GM18870 (cell line): ENCODE measurements around the gene CHD6.

Source experiments
- ATAC-seq: cut with Tn5 transposase; IDR thresholded peaks from one replicate; pipeline ENCODE4 v1.9.1; 2021; ENCODE audit warnings: moderate library complexity; ENCODE audit not compliant: unreplicated experiment

CHD6 gene

DNA sequence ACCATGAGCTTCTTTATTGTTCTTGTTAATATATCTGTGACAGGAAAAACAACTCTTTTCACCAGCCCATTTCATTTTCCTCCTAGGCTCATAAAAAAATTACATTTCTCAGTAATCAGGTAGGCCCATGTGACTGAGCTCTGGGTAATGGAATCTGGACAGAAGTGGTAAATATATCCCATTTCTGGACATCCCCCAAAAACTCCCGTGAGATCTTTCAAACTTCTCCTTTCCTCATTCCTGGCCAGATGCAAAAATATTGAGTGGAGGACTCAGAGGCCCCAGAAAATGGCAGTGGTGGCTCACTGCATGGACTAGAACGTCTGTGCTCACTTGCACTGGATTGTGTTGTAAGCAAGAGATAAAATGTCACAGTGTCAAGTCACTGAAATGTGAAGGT, 3.8 kb upstream of the CHD6 start:
- no peak for ATAC-seq

DNA sequence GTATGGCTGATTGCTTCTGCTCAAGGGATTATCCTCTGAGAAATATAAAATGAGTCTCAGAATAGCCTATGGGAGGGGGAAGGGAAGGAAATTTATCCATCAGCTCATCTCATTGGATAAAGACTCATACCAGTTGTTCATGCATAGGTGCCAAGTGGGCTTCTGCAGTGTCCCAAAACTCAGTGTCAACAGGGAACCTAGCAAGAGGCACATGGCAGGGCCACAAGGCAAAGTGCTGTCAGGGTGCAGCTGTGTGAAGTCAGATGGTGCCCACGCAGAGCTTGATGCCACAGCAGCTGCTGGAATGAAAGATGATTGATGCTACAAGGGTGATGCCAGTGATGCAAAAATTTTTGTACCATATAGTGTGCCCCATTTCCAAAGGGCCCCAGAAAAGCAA, 3.2 kb upstream of the CHD6 start:
- ATAC-seq = no peak

DNA sequence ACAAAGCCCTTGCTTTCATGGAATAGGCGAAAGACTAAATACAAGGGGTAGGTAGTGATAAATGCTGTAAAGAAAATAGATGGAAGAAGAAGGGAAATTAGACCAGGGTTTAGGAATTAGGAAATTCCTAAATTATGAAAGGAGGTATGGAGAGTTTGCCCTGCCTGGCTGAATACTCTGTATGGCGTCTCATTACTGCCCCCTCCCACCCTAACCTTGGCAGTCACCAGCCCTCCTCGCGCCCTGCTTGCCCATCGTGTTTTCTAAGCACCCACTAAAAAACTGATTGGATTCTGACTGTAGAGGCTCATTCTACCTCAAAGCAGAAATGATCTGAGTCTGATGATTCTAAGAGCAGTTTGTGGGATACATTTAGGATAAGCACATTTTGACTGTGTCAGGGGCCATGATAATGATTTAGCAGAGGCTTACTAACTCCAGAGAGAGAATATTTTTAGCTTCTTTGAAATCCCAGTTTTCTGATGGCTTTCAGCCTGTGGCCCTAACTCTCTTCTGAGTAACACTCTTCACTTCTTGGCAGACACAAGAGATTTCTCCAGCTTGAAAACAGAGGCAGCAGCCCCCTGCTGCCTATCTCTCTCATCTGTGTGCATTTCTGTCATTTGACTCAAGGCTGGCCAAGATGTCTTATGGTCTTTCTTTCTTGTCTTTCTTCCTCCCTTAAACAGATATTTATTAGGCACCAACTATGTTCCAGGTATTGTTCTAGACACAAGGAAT, 1.4 kb upstream of the CHD6 start:
- ATAC-seq = no peak

DNA sequence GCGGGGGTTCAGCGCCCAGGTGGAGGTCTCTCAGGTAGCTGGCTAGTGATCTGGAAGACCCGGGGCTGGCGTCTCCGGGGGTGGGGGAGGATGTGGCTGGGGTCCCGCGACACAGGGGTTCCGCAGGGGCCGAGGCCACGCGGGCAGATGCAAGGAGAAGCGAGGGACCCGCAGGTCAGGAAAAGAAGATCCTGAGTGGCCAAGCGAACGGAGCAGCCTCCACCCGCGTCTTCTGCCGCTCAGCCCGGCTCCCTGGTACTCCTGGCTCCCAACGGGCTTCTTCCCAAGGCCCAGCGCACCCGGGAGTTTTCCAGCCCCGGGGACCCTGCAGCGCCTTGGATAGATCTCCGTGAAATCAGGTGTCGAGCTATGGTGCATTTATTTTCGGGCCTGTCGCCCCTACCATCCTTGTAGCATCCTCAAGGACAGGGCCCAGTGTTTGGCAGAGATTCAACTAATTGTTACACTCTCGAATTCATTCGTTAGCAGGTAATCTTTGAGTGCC, 682 bp upstream of the CHD6 start:
- ATAC-seq = no peak

DNA sequence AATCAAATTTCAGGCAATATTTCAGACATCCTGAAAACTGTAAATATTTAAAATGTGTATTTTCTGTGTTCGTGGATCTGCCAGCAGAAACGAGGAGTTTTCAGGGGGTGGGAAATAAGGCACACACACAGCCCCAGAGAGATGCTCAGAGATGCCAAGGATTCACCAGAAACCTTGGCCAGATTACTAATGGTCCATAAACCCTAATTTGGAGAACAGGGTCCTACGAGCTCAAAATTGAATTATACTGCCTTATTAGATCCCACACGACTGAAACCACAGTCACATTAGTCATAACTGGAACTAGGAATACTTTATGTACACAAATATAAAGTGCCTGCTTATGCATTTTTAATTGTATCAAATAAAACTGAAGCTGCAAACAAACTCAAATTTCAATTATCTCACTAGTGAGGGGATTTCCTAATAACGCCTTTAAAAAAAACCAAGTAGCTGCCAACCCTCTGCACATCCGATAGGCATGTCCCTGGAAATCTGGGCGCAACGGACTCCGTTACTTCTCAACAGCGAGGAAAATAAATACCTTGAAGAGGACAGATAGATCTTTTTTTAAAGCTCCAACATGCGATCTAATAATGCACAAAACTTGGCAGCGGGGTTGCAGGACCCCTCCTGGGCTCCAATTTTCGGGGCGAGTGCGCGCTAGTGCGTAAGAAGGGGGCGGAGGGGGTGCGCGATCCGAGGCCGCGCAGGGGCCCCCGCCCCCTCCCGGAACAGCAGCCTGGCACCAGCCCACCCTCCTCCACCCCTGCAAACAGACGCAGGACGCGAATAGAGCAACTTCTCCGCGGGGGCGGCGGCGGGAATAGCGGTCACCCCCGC, 897 bp downstream of the CHD6 start:
- no peak for ATAC-seq

DNA sequence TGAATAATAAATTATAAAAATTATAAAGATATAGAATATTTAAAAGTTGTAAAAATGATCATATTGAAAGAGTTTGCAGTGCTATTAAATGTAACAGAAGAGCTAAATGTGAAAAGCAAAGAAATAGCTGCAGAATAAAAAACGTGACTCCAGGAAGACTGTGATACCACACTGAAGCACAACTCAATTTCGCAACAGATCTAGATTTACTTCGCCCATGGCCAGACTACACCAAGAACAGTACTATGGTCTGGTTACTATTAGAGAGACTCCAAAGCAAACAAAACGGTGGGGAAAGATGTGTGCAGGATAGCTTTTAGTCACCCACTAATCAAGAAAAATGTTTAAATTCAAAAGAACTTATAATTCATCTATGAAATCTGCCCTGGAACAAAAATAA, 1.9 kb downstream of the CHD6 start:
- no peak for ATAC-seq

DNA sequence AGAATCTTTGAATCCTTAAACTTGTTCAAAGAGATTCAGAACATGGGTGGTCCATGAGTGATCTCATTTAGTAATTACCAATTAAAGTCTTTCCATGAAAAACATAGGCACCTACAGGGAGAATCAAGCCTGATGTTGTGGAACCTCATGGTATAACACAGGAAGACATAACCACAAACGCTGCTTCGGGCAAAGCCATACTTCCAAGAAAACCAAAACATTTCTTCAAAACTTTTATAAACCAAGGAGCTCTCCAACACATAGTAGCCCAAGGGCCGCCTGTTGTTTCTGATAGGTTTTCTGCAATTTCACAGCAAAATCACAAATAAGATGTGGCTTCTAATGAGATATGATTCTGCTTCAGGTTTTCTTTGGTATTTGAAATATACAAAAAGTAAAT, 2.5 kb downstream of the CHD6 start:
- ATAC-seq = no peak

DNA sequence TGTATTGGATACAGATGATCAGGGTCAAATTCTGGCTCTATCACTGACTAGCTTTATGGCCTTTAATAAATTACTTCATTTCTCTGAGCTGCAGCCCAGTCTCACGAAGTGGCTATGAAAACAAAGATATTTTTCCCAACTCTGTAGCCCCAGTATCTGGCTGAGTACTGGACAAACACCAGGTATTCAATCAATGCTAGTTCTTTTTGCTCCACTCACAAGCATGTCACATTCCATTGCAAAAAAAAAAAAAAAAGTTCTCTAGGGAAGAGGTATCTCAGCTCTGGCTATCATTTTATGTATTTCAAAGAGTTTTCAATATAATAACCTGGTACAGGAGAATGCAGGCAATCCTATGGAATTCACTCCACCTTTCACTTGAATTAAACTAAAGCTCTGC, 3.1 kb downstream of the CHD6 start:
- no peak for ATAC-seq

DNA sequence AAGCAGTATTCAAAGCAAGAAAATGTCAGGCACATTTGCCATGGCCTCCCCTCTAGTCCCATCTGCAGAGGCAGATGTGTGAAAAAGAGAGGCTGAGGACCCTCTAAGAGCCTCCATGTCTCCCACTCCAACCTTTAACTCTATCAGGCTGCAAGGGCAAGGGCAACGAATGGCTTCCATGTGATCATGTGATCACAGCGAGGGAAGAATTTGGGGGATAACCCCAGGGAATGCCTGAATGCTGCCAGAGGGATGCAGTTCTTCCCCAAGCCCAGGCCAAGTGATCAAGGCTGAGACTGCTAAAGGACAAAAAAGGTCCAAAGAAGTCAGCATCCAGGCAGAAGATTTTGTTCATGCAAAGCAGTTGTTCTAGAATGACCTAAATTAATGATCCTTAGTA, 4.9 kb downstream of the CHD6 start:
- no peak for ATAC-seq

DNA sequence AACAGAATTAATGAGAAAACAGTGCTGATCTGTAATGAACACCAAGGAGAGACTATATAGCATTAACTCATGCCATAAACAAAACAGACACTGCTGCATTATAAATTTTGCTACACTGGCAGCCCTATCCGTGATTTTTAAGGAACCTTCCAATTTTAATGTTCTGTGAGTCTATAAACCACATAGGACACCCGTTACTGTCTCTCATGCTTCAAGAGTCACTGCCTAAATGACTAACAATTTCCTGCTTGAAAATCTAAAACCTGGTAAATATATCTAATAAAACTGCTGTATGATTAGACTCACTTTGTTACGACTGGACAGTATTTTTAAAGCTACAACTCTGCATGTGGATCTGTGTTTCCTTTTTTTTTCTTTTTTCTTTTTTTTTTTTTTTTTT, 8.7 kb downstream of the CHD6 start:
- ATAC-seq = no peak

DNA sequence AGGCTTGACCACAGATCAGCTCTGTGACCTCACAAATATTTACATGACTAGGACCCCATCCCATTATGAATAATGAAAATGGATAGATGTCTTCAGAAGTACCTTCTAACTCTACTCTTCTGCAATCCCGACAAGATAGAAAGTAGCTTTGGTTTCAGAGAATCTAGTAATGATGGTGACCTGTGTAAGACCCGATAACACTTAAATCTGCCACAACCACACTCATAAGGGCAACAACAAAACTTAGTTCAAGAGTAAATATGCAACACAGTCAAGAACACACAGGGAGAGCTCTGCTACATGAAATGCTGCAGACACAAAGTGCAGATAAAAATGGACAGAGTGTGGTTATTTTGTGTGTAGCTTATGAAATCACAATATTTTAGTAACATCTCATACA, 9.6 kb downstream of the CHD6 start:
- no peak for ATAC-seq

DNA sequence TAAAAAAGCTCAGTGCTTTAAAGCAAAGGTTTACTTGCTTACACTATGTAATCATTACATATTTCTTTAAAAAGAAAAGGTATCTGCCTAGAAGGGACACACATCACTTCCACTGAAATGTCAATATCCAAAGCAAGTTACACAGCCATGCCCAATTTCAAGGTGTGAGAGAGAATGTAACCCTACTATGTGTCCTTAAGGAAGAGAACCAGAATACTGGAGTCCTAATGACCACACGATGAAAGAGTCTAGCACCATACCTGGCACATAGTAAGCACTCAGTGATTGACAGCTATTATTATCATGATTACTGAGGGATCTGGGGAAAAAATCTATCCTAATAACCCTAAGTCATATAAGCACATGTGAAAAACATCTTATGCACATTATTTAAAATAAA, 10.4 kb downstream of the CHD6 start:
- no peak for ATAC-seq

DNA sequence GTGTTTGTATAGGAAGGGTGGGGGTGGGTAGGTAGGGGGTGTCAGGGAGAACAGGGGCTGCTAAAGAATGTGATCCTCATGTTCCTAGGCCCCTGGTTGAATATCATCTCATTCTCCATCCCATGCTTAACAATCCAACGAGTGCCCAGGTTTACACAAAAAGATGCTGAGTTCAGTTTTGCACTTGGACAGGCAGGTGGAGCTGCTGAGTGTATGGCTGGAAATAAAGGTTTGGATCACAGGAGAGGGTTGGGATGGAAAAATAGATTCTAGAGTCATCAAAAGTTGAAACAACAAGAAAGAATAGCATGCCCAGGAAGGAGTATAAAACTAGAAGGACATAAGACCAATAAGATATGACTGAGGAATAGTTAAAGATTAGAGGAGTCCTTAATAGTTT, 14.2 kb downstream of the CHD6 start:
- no peak for ATAC-seq

DNA sequence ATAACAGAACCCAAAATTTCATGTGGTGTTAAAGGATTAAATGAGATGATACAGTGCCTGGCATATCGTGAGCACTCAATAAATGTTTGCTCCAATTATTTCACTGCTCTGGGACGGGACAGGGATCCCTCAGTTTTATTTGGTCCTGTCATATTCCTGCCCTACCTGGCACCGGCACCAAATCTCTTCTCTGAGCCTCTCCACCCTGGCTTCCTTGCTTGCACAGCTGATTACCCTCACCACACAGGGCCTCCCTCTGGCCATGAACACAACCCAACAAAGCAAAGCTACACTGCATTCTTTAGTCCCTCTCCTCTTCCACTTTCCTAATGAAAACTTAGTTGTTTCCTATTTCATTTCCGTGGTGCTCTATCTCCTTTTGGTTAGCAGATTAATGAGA, 16.4 kb downstream of the CHD6 start:
- no peak for ATAC-seq

DNA sequence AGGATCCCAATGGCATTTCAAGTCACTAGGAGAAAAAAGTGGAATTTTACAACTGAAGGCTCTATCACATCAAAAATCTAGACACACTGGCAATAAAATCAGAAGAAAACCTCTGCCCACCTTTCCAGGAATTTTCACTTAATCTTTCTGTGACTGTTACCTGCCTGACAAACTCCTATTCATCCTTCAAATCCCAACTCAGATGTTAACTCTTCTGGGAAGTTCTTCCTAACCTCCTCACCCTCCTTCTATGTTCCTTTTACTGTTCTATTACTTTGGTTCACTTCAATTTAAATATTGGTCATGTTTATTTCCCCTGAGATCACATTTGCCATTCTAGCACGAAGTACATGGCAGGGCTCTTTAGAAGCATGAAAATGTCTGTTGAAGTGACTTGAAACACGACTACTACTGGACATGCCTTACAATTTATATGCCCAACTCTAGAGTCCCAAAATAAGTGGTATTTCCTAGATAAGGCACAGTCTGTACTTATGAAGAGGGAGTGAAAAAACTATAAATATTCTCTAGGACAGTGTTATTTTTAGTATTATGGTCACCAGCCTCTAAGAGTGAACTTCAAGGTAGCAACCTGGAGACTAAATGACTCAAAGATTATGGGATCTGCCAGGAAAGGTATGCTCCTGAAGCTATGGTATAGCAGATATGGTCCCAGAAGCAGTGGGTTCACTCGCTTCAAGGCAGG, 17.1 kb downstream of the CHD6 start:
- ATAC-seq = no peak

DNA sequence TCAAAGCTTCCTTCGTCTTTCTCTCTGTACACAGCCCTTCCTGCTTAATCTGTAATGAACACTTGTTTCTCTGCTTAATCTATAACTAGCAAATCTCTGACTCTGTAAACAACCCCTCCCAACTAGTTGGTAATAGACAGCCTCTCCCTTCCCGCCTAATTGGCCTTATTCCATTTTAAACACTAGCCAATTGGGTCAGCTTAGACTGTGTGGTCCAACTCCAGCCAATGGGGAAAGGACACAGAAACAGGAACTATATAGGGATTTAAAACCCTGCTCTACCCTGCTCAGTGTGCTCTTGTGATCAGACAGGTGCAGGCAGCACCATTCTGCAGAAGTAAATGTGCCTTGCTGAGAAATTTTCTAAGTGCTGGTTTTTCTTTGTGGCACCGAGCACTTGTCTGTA, 18.5 kb downstream of the CHD6 start:
- ATAC-seq = no peak

DNA sequence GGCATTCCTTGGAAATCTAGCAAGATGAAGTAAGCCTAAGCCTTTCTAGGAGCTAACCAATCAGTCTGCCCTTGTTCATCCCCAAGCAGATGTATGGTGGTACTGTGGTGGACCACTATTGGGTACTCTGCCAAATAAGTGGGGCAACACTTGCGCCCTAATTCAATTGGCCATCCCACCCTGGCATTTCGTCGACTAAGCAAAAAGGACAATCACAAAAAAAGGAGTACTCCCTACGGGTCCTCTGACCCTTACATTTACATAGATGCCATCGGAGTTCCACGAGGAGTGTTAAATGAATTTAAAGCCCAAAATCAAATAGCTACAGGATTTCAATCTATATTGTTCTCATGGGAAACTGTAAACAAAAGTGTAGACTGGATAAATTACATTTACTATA, 19.5 kb downstream of the CHD6 start:
- ATAC-seq = no peak

DNA sequence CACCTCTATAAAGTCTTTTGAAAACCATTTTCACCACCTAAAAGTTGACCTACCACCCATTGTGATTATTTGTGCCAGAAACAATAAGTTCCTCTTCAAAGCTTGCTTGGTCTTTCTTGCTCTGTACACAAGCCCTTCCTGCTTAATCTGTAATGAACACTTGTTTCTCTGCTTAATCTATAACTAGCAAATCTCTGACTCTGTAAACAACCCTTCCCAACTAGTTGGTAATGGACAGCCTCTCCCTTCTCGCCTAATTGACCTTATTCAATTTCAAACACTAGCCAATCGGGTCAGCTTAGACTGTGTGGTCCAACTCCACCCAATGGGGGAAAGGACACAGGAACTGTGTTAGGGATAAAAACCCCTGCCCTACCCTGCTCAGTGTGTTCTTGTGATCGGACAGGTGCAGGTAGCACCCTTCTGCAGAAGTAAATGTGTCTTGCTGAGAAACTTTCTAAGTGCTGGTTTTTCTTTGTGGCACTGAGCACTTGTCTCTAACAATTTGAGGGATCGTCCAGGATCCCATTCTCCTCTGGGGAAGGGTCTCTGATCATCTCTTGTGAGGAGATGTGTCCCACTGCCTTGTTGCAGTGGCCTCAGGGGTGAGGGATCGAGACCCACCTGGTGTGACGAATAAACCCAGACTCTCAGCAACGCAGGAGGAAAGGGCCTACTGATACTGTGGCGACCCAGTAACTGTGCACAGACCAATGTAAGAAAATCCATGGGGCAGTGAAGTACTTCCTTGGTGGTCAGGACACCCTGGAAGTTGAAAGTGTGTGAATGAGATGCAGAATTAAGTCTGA, 23.5 kb downstream of the CHD6 start:
- no peak for ATAC-seq

DNA sequence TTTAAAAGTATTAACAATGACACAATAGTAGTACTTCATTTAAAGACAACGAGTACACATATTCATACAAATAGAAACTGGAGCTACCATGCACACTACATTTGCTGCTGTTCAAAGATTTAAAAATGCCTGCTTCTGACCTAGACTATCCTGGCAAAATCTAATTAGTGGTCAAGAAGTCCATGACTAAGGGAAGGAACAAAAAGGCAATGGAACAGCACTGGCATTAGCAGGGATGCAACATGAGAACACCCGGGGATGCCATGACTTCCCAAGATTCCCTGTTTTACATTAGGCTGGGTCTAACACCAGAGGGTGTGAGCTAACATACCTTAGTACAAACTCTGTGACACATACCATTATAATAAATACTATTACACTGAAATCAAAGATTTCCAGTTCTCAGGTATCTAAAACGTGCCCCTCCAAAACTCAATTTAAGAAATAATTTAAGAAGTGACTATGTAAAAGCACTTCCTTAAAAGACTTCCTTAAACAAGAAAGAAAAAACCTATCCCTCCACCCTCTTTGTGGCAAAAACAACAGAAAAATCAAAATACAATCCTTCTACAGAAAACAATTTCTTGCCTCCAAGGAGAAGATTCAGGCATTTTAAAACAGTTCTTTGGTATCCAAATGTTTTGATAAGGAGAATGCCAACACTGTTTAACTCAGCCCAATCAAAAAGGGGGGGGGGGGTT, 25.5 kb downstream of the CHD6 start:
- ATAC-seq = no peak

DNA sequence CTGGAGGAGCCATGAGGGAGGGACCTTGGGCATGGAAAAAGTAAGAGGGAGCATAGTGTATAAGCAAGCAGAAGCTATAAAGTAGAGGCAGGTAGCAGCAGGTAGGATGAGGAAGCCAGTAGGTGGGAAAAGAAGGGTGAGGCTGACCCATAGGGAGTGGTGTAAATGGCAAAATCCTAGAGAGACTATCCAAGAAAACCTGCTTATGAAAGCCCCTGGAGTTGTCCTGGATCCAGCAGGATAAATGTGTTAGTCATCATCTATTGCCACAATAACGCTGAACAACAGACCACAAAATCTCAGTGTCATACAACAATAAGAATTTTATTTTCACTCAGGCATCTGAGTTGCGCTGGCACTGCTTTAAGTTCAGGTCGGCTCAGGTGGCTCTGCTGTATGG, 30.2 kb downstream of the CHD6 start:
- no peak for ATAC-seq
